Keratinocyte (primary cell): ENCODE results near the gene KCNC2. TPM values are rescaled to one million over a fixed set of nuclear protein-coding genes. Genes with fewer than 3 reads are reported as not detected.

Experiments used
- DNase-seq: peaks from one replicate; pipeline ENCODE4 v3.0.0-alpha.2; 2011; ENCODE audit warnings: low read depth, missing footprints, low spot score
- FAIRE-seq: peaks from 2 replicates; lab custom pipeline; 2011; peaks lifted over from hg19 to GRCh38; lab: Jason Lieb, UNC
- H2AFZ ChIP-seq: 2 replicates; pipeline ENCODE4 v1.6.0; 2012; ENCODE audit warnings: low read length, control low read depth, inconsistent platforms; ENCODE audit not compliant: control insufficient read depth
- H3K27ac ChIP-seq: 2 replicates; pipeline ENCODE4 v1.5.1; 2011; ENCODE audit warnings: low read length; ENCODE audit not compliant: control insufficient read depth, insufficient read depth
- H3K27me3 ChIP-seq: 3 replicates; pipeline ENCODE4 v1.6.0; 2011; ENCODE audit warnings: low read length; ENCODE audit not compliant: control insufficient read depth, insufficient read depth; ENCODE audit errors: extremely low read depth
- H3K36me3 ChIP-seq, 2 experiments: 2 replicates in 1 of 2; 3 replicates in 1 of 2; pipeline ENCODE4 v1.5.1; 2011; ENCODE audit warnings: low read length in 2 of 2, mild to moderate bottlenecking in 1 of 2; ENCODE audit not compliant: control insufficient read depth in 2 of 2, insufficient read depth in 2 of 2; ENCODE audit errors: extremely low read depth in 1 of 2
- H3K4me1 ChIP-seq: 3 replicates; pipeline ENCODE4 v1.5.1; 2011; ENCODE audit warnings: low read length; ENCODE audit not compliant: control insufficient read depth, insufficient read depth; ENCODE audit errors: extremely low read depth
- H3K4me2 ChIP-seq: 3 replicates; pipeline ENCODE4 v1.6.0; 2011; ENCODE audit warnings: low read depth, low read length; ENCODE audit not compliant: control insufficient read depth, insufficient read depth; ENCODE audit errors: extremely low read depth
- H3K4me3 ChIP-seq, 3 experiments: fragments of 200-600 bp in 1 of 3; sonication (generic) in 1 of 3; 2 replicates in 2 of 3; 3 replicates in 1 of 3; pipeline ENCODE4 v1.5.1; 2011 to 2016; ENCODE audit warnings: low read length in 3 of 3, mild to moderate bottlenecking in 3 of 3, control low read depth in 2 of 3, inconsistent platforms in 1 of 3, low read depth in 1 of 3, mixed read lengths in 1 of 3, mixed run types in 1 of 3, moderate library complexity in 1 of 3; ENCODE audit not compliant: control insufficient read depth in 2 of 3, insufficient read depth in 2 of 3; ENCODE audit errors: extremely low read depth in 1 of 3
- H3K79me2 ChIP-seq: 2 replicates; pipeline ENCODE4 v1.6.0; 2012; ENCODE audit warnings: low read length; ENCODE audit not compliant: control insufficient read depth, insufficient read depth
- H3K9ac ChIP-seq: 3 replicates; pipeline ENCODE4 v1.6.0; 2011; ENCODE audit warnings: low read length; ENCODE audit not compliant: control insufficient read depth, insufficient read depth; ENCODE audit errors: extremely low read depth
- H3K9me1 ChIP-seq: 3 replicates; pipeline ENCODE4 v1.6.0; 2011; ENCODE audit warnings: low read length; ENCODE audit not compliant: control insufficient read depth, insufficient read depth; ENCODE audit errors: extremely low read depth
- H3K9me3 ChIP-seq: 2 replicates; pipeline ENCODE4 v1.5.1; 2012; ENCODE audit warnings: low read depth, low read length; ENCODE audit not compliant: control insufficient read depth
- H4K20me1 ChIP-seq: 3 replicates; pipeline ENCODE4 v1.6.0; 2011; ENCODE audit warnings: low read length; ENCODE audit not compliant: control insufficient read depth, insufficient read depth; ENCODE audit errors: extremely low read depth
- EZH2 ChIP-seq: IDR thresholded peaks from one replicate; pipeline ENCODE4 v1.6.1; 2012; ENCODE audit warnings: inconsistent platforms, mild to moderate bottlenecking, low read length, moderate library complexity
- dilution Hi-C: fragments of 300-500 bp; cut with MboI; formaldehyde crosslinking; loops from one replicate; pipeline ENCODE4 v1.7.0; 2020; ENCODE audit warnings: low sequenced_read_pairs; ENCODE audit not compliant: extremely low pct_ligation_motif_present
- polyA plus RNA-seq, 5 experiments: library from polyadenylated mRNA; depleted of rRNA in 3 of 5; stranded (reverse) in 3 of 5; stranded (forward) in 1 of 5; unstranded in 1 of 5; fragments of >200 nt; gene quantifications; 1 replicate in 1 of 5; 2 replicates in 3 of 5; 3 replicates in 1 of 5; pipeline versions ENCODE4 v1.2.1 to v1.2.3, GENCODE V29; 2011 to 2012; ENCODE audit warnings: missing spikeins in 2 of 5, low read depth in 1 of 5, low replicate concordance in 1 of 5
- TF ChIP-seq, protein P1 (sequence below), 3 experiments: IDR thresholded peaks in 1 of 3; conservative IDR thresholded peaks in 1 of 3; optimal IDR thresholded peaks in 1 of 3; 2 replicates in 2 of 3; 3 replicates in 1 of 3; pipeline versions ENCODE3 to v1.5.1; 2011; ENCODE audit warnings: low read length in 3 of 3, mild to moderate bottlenecking in 3 of 3, moderate library complexity in 2 of 3, control low read depth in 1 of 3, inconsistent platforms in 1 of 3; ENCODE audit not compliant: insufficient read depth in 2 of 3; ENCODE audit errors: extremely low read depth in 1 of 3

The KCNC2 gene
- polyA plus RNA-seq, 1 donor (not counting 4 experiments of a cell fraction or from before 2014, with no cell fraction given), result not detected

DNA sequence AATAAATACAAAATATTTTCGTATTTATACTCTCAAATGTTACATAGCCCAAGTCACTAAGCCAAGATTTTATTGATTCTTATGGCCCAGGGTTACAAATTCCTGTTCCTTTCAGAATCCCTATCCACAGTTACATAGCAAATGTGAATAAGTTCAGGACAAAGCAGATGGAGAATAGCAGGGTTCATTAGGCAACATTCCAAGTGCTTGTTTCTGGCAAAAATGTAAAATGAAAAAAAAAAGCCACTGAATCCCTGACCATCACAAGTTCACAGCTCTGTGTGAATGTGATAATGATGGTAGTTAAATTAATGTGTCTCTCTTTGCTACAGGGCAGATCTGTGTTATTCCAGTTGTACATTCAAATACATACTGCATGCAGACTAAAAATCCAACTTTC is 74.6 kb downstream of the KCNC2 start:
- Histone ChIP-seq H3K9me3 (no peaks in the 10 kb centered on the region), H3K79me2 (no peaks in the 10 kb centered on the region), H2AFZ (no peak overlapping the region), H3K4me3 (no peak overlapping the region), H4K20me1 (no peaks in the 10 kb centered on the region), H3K9me1 (no peaks in the 10 kb centered on the region), H3K4me1 (peaks cover 15% of the 10 kb centered on the region), H3K27me3 (no peaks in the 10 kb centered on the region), H3K9ac (no peak overlapping the region), H3K36me3 (no peaks in the 10 kb centered on the region), H3K27ac (no peak overlapping the region), H3K4me2 (no peak overlapping the region)
- TF ChIP-seq, protein P1, sequence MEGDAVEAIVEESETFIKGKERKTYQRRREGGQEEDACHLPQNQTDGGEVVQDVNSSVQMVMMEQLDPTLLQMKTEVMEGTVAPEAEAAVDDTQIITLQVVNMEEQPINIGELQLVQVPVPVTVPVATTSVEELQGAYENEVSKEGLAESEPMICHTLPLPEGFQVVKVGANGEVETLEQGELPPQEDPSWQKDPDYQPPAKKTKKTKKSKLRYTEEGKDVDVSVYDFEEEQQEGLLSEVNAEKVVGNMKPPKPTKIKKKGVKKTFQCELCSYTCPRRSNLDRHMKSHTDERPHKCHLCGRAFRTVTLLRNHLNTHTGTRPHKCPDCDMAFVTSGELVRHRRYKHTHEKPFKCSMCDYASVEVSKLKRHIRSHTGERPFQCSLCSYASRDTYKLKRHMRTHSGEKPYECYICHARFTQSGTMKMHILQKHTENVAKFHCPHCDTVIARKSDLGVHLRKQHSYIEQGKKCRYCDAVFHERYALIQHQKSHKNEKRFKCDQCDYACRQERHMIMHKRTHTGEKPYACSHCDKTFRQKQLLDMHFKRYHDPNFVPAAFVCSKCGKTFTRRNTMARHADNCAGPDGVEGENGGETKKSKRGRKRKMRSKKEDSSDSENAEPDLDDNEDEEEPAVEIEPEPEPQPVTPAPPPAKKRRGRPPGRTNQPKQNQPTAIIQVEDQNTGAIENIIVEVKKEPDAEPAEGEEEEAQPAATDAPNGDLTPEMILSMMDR (optimal IDR thresholded peaks at IDR 0.05 in 1 of 3, IDR thresholded peaks at IDR 0.05 in 1 of 3, conservative IDR thresholded peaks at IDR 0.05 in 1 of 3; ENCODE audit: extremely low read depth in 1 of 3, insufficient read depth in 2 of 3, low read length in 3 of 3), result no peak
- no peak for TF ChIP-seq EZH2
- FAIRE-seq (no peak), DNase-seq (no peak)
- dilution Hi-C loops, result no loop called here

DNA sequence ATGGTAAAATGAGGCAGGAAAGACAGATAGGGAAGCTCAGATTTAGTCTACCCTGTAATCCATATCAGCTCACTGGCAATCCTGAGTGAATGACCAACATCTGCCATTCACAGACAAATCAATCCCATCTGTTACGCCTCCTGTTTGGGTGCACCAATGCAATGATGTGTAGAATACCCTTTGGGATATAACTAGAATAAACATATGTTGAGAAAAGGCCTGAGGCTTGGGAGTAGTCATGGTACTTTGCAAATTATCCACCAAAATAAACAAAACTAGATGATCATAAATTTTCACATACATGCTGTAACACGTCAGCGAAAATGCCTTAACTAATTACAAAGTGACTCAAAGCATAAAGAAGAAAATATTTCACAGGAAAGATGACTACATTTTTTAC is 78.8 kb downstream of the KCNC2 start:
- no peak overlapping the region for H3K9ac ChIP-seq
- H3K4me3 ChIP-seq, result no peak overlapping the region
- H2AFZ ChIP-seq, result no peak overlapping the region
- no peak for TF ChIP-seq EZH2
- TF ChIP-seq, protein P1 (optimal IDR thresholded peaks at IDR 0.05 in 1 of 3, IDR thresholded peaks at IDR 0.05 in 1 of 3, conservative IDR thresholded peaks at IDR 0.05 in 1 of 3; ENCODE audit: extremely low read depth in 1 of 3, insufficient read depth in 2 of 3, low read length in 3 of 3), result no peak
- no peak for FAIRE-seq
- dilution Hi-C loops, result no loop called here
- no peaks in the 10 kb centered on the region for H3K79me2 ChIP-seq
- H3K4me2 ChIP-seq, result peak overlapping the region; percentile 9
- no peaks in the 10 kb centered on the region for H3K36me3 ChIP-seq
- DNase-seq, result peak; percentile 32
- no peaks in the 10 kb centered on the region for H3K9me1 ChIP-seq
- H3K9me3 ChIP-seq, result no peaks in the 10 kb centered on the region
- peak overlapping the region; percentile 35 for H3K27ac ChIP-seq
- peaks cover 15% of the 10 kb centered on the region for H3K4me1 ChIP-seq
- H4K20me1 ChIP-seq, result no peaks in the 10 kb centered on the region
- no peaks in the 10 kb centered on the region for H3K27me3 ChIP-seq
